HG03066 (cell line): Measurements from ENCODE around the gene C17orf107.

Experiments used
- ATAC-seq: cut with Tn5 transposase; IDR thresholded peaks from one replicate; pipeline ENCODE4 v1.9.1; 2021; ENCODE audit warnings: low read depth; ENCODE audit not compliant: unreplicated experiment

C17orf107 gene

DNA sequence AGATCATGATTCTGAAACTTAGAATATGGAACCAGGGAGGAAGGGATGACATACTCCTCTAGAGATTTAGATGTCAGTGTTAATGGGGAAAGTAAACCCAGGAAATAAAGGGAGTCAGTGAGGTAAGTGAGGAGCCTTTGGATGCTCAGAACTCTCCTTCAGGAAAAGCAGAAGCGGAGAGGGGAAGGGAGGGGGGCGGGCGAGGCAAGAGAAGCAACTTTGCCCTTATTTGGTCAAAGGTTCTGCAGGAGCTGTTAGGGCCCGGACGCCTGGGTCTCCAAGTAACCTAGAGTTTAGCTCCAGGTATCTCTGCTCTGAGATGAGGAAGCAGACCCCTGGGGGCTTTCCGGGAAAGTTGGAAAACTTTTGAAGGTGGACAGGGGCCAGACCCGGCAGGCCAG, 47.7 kb downstream of the C17orf107 start:
- no peak for ATAC-seq

- no peak for ATAC-seq
These were observed 48.3 kb downstream of the C17orf107 start for GRCh38 chr17:4947411-4948165.

DNA sequence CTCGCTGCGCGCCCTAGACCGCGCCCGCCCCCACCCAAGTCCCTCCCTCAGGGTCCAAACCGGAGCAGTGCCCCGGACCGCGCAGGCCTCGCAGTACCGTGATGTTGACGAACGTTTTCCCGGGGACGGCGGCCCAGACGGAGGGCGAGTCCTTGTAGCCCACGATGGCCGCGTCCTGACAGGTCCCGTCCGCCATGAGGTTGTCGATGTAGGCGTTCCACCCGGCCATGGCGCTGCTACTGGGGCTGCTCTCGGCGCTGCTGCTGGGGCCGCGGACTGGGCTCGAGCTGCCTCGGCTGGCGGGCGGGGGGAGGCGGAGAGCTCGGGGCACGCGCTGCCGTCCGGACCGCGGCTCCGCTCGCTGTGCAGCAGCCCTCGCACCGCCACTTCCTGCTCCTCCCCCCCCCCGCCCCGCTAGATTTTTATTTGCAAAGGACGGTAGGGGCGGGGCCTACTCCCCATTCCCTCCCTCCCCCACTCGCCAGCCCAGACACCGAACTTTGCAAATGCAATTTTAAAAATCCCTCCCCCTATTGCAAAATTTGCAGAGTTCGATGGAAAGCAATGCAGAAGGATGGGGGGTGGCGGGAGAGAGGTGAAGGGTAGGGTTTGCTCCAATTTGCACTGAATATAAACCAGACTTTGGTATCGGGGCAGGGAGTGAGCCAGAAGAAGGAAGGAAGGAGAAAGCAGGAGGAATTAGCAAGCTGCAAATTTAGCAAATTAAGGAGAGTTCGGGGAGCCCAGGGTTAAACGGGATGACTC, 49.0 kb downstream of the C17orf107 start, which contains the start of gene PFN1:
PFN1 (minus strand) TSS at position 365 of the 765 bp plus-strand sequence; CDS start at position 229, 136 bp downstream.
- no peak for ATAC-seq

GRCh38 chr17:4948931-4949320, 49.6 kb downstream of the C17orf107 start:
- ATAC-seq: no peak

GRCh38 chr17:4949321-4950074, 50.2 kb downstream of the C17orf107 start:
- ATAC-seq: no peak

DNA sequence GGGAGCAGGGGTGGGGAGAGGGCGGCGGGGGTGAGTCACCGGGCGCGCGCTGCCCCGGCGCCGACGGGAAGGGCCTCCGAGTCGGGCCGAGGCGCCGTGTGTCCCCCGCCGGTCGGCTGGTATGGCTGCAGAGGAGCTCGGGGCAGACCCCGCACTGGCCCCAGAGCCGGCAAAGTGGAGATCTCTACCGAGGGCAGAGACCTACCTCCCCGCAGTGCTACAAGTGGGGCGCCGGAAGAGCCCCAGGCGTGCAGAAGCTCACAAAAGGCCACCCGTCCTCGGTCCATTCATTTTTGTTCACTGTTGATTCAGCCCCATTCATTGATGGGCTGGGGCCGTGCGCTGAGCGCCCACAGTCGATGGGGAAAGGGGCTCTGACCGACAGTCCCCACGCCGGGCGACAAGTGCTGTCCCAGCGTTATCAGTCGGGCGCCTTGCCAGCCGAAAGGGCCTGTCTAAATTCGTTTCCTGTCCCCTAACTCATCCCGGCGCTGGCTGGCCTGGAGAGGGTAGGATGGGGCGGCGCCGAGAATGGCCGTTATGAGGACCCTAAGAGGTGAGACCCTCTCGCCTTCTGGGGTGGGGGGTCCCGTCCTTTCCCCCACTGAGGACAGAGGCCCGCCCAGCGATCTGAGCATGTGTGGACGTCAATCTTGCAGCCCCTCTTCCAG, 50.9 kb downstream of the C17orf107 start:
- ATAC-seq: no peak

DNA sequence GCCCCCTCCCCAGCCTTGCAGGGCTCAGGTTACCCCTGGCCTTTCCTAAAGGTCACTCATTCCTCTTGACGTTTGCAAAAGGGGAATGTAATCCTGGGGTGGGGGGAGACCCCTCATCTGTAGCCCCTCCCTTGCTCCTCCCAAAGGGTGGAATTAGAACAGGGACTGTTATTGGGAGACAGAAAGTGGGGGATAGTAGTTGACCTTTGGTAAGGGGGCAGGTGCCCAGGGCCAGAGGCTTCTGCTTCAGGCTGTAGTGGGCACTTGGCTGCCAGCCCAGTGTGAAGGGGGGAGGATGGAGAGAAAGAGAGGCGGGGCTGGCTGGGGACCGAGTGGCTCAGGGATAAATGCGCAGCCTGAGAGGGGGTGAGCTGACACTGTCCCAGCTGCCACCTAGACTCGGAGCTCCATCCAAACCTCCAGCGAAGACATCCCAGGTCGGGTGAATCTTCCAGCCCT, 51.4 kb downstream of the C17orf107 start, which contains the start of gene ENO3:
ENO3 (plus strand) TSS at position 374 of the 459 bp plus-strand sequence. CDS start 711 bp downstream, outside the sequence.
- no peak for ATAC-seq

DNA sequence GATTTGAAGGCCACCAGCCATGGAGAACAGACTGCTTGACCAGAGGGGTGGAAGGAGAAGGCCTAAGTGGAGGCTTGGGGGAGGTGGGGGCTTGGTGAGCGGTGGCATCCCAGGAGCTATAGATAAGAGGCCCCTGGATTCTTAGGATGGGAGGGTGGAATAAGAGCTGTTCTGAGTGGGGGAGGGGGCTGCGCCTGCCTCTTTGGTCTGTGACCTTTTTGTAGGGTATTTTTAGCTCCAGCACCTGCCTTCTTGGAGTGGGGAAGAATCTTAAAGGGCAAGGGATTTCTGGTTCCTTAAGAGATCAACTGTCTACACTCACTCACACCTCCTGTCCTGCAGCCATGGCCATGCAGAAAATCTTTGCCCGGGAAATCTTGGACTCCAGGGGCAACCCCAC, 52.1 kb downstream of the C17orf107 start:
- no peak for ATAC-seq
